Measurements from ENCODE around the gene NFATC4. TPM values are rescaled to one million over a fixed set of nuclear protein-coding genes. Genes with fewer than 3 reads are reported as not detected.
"Not testable (repeated sequence)": the region's sequence is repeated elsewhere in the genome, so short reads cannot be mapped to it uniquely, and the experiment has no call there.

The NFATC4 gene
- total and polyA plus RNA-seq, 5 experiments from 2014 or later = not detected

DNA sequence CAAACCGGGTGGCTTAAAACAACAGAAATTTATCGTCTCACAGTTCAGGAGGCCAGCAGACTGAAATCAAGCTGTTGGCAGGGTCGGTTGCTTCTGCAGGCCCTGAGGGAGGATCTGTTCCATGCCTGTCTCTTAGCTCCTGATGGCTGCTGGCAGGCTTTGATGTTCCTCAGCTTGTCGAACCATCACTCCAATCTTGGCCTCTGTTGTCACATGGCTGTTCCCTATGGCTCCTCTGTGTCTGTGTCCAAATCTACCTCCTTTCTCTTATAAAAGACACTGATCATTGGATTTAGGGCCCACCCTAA is 14.0 kb downstream of the NFATC4 start:
- no peak overlapping the region for H3K27ac Mint-ChIP-seq
- POLR2A ChIA-PET = no interaction called here
- DNase-seq (no peak), ATAC-seq (no peak)
- H3K4me1 Mint-ChIP-seq = no peaks in the 10 kb centered on the region
- H3K27me3 Mint-ChIP-seq = peaks cover 0 to 14% (median 10%) of the 10 kb centered on the region in 5 donors
- no peaks in the 10 kb centered on the region for H3K9me3 Mint-ChIP-seq
- no peak overlapping the region for H3K4me3 Mint-ChIP-seq
- no peaks in the 10 kb centered on the region for H3K36me3 Mint-ChIP-seq

DNA sequence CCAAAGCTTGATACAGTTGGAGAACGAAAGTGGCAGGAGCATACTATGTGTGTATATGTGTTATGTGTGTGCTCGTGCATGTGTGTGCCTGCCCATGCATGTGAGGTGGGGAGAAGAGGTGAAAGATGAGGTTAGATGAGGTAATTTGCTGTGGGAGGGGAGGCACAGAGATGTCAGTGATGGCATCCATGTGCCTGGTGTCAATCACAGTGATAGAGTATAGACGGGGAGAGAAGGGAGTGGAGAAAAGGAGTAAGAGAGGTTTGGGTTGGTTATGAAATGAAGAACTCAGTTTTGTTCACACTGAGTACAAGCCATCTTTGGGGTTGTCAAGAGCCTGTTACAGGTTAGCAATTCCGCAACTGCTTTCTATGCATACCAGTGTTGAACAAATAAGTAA is 16.2 kb downstream of the NFATC4 start:
- Mint-ChIP-seq H3K36me3 (no peaks in the 10 kb centered on the region), H3K4me3 (no peak overlapping the region), H3K27me3 (peaks cover 0 to 14% (median 10%) of the 10 kb centered on the region in 5 donors), H3K4me1 (no peaks in the 10 kb centered on the region), H3K9me3 (no peaks in the 10 kb centered on the region), H3K27ac (no peak overlapping the region)
- ATAC-seq (no peak), DNase-seq (no peak)
- POLR2A ChIA-PET = no interaction called here

DNA sequence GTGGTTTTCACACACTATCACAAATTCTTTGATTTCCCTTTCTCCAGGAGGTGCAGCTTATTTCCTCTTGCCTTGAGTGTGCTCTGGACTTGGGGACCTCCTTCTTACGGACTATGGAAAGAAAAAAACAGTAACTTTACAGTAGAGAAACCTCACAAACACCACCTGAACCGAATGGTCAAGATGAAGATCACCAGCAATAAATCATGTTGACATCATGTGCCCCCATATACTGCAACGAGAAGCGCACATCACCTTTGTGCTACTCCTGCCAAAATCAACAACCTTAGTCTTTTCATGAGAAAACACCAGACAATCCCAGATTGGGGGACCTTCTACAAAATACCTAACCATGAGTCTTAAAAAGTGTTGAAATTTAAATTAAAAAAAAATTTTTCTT is 17.5 kb downstream of the NFATC4 start:
- DNase-seq = no peak
- POLR2A ChIA-PET = no interaction called here
- H3K36me3 Mint-ChIP-seq = no peaks in the 10 kb centered on the region

DNA sequence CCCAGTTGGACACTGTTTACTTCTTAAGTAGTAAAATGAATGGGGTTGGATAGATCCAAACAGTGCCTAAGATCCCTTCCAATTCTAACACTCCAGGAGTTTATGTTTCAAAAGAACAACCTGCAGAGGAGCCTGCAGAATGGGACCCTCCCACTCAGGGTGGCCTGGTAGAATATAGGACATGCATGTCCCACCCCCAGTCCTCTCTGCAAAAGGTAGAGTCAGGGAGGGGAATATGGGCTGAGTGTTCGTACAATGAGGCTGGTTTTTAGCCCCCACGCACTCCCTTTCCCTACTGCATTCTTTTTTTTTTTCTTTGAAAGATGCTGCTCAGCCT is 19.0 kb downstream of the NFATC4 start:
- ATAC-seq = no peak
- Mint-ChIP-seq H3K27ac (peak overlapping the region in 1 of 10 donors; percentile 19), H3K4me1 (no peaks in the 10 kb centered on the region), H3K27me3 (peaks cover 0 to 26% (median 12%) of the 10 kb centered on the region in 5 donors), H3K9me3 (no peaks in the 10 kb centered on the region), H3K4me3 (no peak overlapping the region), H3K36me3 (no peaks in the 10 kb centered on the region)
- DNase-seq = no peak
- POLR2A ChIA-PET = no interaction called here

More for the DNA sequence above, 17.5 kb downstream of the NFATC4 start:
- no peaks in the 10 kb centered on the region for H3K4me1 Mint-ChIP-seq
- ATAC-seq = no peak
- peaks cover 0 to 18% (median 10%) of the 10 kb centered on the region in 5 donors for H3K27me3 Mint-ChIP-seq
- no peak overlapping the region for H3K4me3 Mint-ChIP-seq
- H3K9me3 Mint-ChIP-seq = no peaks in the 10 kb centered on the region
- no peak overlapping the region for H3K27ac Mint-ChIP-seq

DNA sequence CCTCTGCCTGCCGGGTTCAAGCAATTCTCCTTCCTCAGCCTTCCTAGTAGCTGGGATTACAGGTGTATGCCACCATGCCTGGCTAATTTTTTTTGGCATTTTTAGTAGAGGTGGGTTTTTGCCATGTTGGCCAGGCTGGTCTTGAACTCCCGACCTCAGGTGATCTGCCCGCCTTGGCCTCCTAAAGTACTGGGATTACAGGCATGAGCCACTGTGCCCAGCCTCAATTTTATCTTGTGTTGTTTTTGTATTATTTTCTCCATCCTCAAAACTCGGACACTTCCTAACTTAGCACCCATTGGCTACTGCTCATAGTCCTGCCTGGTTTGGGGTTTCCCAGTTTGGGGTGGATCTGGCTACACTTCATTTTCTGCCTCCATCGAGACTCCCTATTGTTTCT is 19.6 kb downstream of the NFATC4 start:
- ATAC-seq, H3K9me3 Mint-ChIP-seq, H3K36me3 Mint-ChIP-seq: not testable (repeated sequence)

DNA sequence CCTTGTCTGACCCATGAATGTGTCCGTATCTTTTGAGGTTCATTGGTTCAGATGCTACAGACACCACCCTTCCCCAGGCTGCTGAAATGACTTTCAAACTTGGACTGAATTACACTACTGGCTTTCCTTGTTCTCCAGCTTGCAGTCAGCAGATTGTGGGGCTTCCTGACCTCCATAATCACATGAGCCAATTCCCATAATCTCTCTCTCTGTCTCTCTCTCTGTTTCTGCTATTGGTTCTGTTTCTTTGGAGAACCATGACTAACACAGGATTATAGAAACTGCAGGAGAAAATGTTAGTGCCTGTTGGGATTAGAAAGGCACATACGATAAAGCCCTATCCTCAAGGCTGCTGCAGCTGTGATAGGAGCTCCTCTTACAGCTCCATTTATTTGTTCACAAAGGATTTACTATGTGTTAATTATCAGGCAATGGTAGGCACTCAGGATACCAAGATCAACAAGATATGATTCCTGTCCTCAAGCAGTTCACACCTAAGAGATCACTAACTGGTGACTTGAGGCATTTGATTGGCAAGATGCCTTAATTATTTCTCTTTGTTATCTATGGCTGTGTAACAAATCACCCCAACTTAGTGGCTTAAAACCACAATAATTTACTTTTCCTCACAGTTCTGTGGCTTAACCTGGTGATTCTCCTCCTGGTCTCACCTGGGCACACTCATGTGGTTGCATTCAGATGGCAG is 20.6 kb downstream of the NFATC4 start:
- ATAC-seq (no peak), DNase-seq (no peak)
- Mint-ChIP-seq H3K27ac (no peak overlapping the region), H3K36me3 (no peaks in the 10 kb centered on the region), H3K4me1 (no peaks in the 10 kb centered on the region), H3K27me3 (peaks cover 0 to 24% (median 15%) of the 10 kb centered on the region in 5 donors), H3K9me3 (no peaks in the 10 kb centered on the region), H3K4me3 (no peak overlapping the region)
- POLR2A ChIA-PET = no interaction called here

More for the DNA sequence above, 19.6 kb downstream of the NFATC4 start:
- H3K4me1 Mint-ChIP-seq, POLR2A ChIA-PET, H3K4me3 Mint-ChIP-seq, DNase-seq, H3K27ac Mint-ChIP-seq: not testable (repeated sequence)
- peaks cover 0 to 25% (median 15%) of the 10 kb centered on the region in 5 donors for H3K27me3 Mint-ChIP-seq

DNA sequence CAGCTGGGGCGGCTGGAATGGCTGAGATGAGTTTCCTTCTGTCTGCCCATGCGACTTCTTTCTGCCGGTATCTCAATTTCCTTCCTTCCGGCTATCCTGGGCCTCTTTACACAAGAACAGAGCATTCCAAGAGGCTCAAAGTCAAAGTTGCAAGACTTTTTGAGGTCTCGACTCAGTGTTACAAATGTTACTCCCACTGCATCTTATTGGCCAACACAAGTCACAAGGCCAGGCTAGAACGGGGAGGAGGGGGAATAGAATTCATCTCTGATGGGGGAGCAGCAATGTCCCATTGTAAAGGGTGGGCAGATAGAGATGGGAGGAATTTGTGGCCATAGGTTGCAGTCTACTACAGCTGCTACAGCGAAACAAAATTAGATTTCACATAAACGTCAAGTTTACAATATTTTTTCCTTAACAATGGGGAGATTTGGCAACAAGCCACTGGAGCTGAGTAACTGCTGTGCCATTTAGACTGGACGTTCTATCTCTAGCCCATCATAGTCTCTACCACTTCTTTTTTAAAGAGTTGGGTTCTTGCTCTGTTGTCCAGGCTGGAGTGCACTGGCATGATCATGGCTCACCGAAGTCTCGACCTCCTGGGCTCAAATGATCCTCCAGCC is 21.4 kb downstream of the NFATC4 start:
- POLR2A ChIA-PET = interaction anchor here (0.6 kb wide), 1 partner anchor 12 kb away, joined by 3 read pairs; no protein-coding TSS in a partner anchor
- no peak overlapping the region for H3K4me3 Mint-ChIP-seq
- H3K4me1 Mint-ChIP-seq = no peaks in the 10 kb centered on the region
- DNase-seq = no peak
- no peak overlapping the region for H3K27ac Mint-ChIP-seq
- H3K36me3 Mint-ChIP-seq = no peaks in the 10 kb centered on the region
- H3K9me3 Mint-ChIP-seq = no peaks in the 10 kb centered on the region
- peaks cover 0 to 22% (median 11%) of the 10 kb centered on the region in 5 donors for H3K27me3 Mint-ChIP-seq
- ATAC-seq = no peak

DNA sequence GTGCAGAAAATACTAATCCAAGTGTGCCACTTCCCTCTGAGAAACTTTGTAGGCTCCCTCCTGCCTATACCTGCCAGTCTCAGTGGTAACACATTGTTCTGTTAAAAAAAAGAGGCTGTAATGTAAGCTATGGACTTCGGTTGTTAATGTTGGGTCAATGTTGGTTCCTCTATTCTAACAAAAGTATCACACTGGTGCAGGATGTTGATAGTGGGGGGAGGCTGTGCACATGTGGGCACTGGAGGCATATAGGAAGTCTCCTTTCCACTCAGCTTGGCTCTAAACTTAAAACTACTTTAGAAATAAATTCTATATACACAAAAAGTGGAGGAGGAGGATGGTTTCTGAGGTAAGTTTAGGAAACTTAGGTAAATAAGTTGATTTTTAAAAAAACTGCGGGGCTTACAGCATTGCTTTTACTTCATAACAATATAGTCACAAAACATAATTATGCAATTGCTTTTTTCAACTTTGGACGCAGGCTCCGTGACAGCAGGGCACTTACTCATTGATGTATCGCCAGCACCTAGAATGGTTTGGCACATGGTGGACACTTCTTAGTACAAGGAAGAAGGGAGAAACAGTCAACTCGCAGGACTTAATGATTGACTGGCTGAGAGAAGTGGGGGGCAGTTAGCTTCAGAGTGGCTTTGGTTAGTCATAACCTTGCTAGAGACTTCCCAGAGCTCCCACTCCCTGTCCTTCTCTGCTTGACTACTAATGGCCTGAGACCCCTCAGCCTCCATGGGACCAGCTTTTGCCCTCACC is 22.9 kb downstream of the NFATC4 start:
- H3K4me3 Mint-ChIP-seq = no peak overlapping the region
- POLR2A ChIA-PET = no interaction called here
- no peak for ATAC-seq
- DNase-seq = no peak
- H3K27me3 Mint-ChIP-seq = peaks cover 0 to 20% (median 8%) of the 10 kb centered on the region in 5 donors
- H3K4me1 Mint-ChIP-seq = no peaks in the 10 kb centered on the region
- H3K36me3 Mint-ChIP-seq = no peaks in the 10 kb centered on the region
- H3K9me3 Mint-ChIP-seq = no peaks in the 10 kb centered on the region
- no peak overlapping the region for H3K27ac Mint-ChIP-seq

DNA sequence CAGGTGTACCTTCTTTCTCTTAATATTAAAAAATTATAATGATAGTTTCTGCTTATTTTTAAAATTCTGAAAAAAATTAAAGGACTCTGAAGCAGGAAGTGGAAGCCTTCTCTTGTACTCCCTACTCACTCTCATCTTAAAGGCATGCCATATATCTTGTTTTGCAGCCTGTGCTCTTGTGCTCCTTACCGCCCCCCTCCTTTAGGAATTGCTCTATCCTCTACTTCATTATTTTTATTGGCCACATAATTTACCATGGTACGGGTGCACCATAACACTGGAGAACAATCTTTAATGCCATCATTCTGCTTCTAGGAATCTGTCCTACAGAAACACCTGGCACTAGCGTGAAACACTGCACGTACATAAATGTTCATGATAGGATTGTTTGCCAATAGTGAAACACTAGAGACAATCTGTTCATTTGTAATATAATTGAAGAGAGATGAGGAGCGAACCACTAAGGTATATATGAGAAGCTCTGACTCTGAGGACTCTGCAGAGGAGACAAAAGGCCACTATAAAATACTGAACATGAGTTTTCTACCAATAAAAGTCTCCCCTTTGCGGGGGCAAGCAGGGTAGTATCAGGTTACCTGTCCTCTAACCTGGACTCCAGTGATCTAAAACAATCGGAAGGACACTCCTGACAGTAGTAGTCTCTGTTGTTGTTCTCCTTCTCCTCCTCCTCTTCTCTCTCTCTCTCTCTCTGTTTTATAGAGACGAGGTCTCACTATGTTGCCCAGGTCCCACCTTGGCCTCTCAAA is 24.5 kb downstream of the NFATC4 start:
- no peak for DNase-seq
- Mint-ChIP-seq H3K27ac (no peak overlapping the region), H3K9me3 (no peaks in the 10 kb centered on the region), H3K27me3 (peaks cover 0 to 17% (median 5%) of the 10 kb centered on the region in 5 donors), H3K4me3 (no peak overlapping the region), H3K4me1 (peaks cover 0 to 2% (median 0%) of the 10 kb centered on the region in 4 donors), H3K36me3 (no peaks in the 10 kb centered on the region)
- no peak for ATAC-seq
- POLR2A ChIA-PET = no interaction called here

DNA sequence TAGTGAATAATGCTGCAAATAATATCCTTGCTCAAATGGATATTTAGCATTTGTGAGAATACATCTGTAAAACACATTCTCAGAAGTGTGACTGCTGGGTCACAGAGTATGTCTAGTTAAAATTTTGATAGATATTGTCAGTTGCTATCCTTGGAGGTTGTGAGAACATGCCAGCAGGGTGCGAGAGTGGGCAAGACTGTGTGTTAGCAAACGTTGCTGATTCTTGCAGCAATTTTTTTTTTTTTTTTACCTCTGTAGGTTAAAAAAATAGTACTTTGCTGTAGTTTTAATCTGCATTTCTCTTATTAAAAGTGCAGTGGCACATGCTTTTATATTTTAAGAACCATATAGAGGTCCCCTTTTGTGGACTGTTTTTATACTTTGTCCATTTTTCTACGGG is 26.3 kb downstream of the NFATC4 start:
- peaks cover 2 to 5% (median 2%) of the 10 kb centered on the region in 4 donors for H3K4me1 Mint-ChIP-seq
- H3K27me3 Mint-ChIP-seq = peaks cover 0 to 17% (median 5%) of the 10 kb centered on the region in 5 donors
- DNase-seq = no peak
- POLR2A ChIA-PET = no interaction called here
- no peak overlapping the region for H3K27ac Mint-ChIP-seq
- H3K36me3 Mint-ChIP-seq = no peaks in the 10 kb centered on the region
- no peak for ATAC-seq
- H3K4me3 Mint-ChIP-seq = no peak overlapping the region
- H3K9me3 Mint-ChIP-seq = no peaks in the 10 kb centered on the region

DNA sequence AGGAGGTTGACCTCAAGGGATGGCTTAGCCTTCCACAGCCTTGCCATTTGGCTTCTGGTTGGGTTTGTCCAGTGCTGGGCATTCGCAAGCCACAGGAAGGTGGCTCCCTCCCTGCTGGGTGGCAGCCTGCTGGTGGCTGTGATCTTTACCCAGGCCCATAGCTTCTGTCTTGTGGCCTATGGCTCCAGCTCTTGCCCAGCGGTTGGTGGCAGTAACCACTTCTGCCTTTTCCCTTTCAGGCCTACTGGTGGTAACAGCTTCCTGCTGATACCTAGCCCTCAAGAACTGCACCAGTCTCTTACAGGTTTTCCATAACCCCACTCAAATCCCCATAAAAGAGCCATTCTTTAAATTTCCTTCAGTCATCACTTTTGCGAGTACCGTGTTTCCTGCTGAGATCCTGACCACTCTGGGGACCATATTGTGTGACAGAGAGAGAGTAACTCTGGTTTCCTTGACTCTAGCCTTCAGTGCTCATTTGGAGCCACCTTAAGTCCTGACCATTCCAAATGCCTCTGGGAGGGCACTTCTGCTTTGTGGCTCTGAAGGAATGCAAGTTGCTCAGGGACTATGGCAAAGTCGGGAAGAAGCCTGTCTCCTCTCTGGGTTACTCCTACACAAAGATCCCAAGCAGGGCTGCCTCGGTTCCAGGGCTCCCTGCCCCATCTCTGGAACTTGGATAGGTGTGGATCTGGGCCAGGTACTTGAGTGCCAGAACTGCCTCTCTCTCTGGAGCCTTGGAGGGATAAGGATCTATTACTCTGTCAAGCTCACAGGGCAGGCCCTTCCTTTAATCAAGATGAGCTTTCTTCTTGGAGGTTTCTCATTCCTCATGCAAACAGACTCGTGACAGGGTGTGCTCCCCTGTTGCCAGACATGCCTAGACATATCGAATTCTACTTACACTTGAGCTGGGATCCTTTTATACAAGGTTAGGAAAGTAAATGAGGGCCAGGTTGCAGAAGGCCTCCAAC is 27.9 kb downstream of the NFATC4 start:
- Mint-ChIP-seq H3K9me3 (no peaks in the 10 kb centered on the region), H3K27ac (peak overlapping the region in 3 of 10 donors; percentile 4 to 25 (median 21)), H3K36me3 (no peaks in the 10 kb centered on the region), H3K4me1 (peaks cover 7 to 17% (median 11%) of the 10 kb centered on the region in 4 donors), H3K27me3 (peaks cover 0 to 13% (median 8%) of the 10 kb centered on the region in 5 donors), H3K4me3 (no peak overlapping the region)
- POLR2A ChIA-PET = no interaction called here
- ATAC-seq = no peak
- DNase-seq = peak in 1 of 10 donors; percentile 34

Measured in naive thymus-derived CD8-positive, alpha-beta T cell (primary cell).